Kidney (tissue), 22 donors: ENCODE measurements around the gene MED26. TPM values are rescaled to one million over a fixed set of nuclear protein-coding genes. Genes with fewer than 3 reads are reported as not detected.

ENCODE experiments used
- DNase-seq, 5 donors: peaks; one replicate each; pipeline ENCODE4 v3.0.0-alpha.2; 2013 to 2020
- FAIRE-seq: peaks from 2 replicates; lab custom pipeline; 2012; peaks lifted over from hg19 to GRCh38; lab: Jason Lieb, UNC
- H3K27ac ChIP-seq, 2 donors: one replicate each; pipeline ENCODE4 v1.7.0; 2013; ENCODE audit warnings: low read depth in 2 of 2, low read length in 2 of 2, inconsistent platforms in 1 of 2
- H3K27me3 ChIP-seq: one replicate; pipeline ENCODE4 v1.7.1; 2013; ENCODE audit warnings: low read length, inconsistent platforms; ENCODE audit not compliant: control insufficient read depth, insufficient read depth
- H3K36me3 ChIP-seq, 3 donors: one replicate each; pipeline versions ENCODE4 v1.7.0 to v1.7.1; 2013; ENCODE audit warnings: low read length in 3 of 3, control low read depth in 1 of 3, inconsistent platforms in 1 of 3; ENCODE audit not compliant: insufficient read depth in 3 of 3, control insufficient read depth in 2 of 3
- H3K4me1 ChIP-seq, 3 donors: one replicate each; pipeline versions ENCODE4 v1.7.0 to v1.7.1; 2013; ENCODE audit warnings: low read length in 3 of 3, inconsistent platforms in 1 of 3, low read depth in 1 of 3; ENCODE audit not compliant: control insufficient read depth in 2 of 3, insufficient read depth in 2 of 3
- H3K4me3 ChIP-seq, 3 donors: one replicate each; pipeline versions ENCODE4 v1.7.0 to v1.8.1; 2013; ENCODE audit warnings: low read length in 3 of 3, control low read depth in 1 of 3, inconsistent platforms in 1 of 3
- H3K9ac ChIP-seq, 3 donors: one replicate each; pipeline versions ENCODE4 v1.7.0 to v1.7.1; 2013; ENCODE audit warnings: low read length in 3 of 3, control low read depth in 1 of 3, inconsistent platforms in 1 of 3
- H3K9me3 ChIP-seq, 3 donors: one replicate each; pipeline versions ENCODE4 v1.7.0 to v1.7.1; 2013; ENCODE audit warnings: low read length in 3 of 3, control low read depth in 1 of 3, inconsistent platforms in 1 of 3; ENCODE audit not compliant: control insufficient read depth in 2 of 3, insufficient read depth in 1 of 3
- CTCF ChIP-seq: IDR thresholded peaks from 3 replicates; pipeline ENCODE4 v1.5.1; 2012; ENCODE audit warnings: mild to moderate bottlenecking, moderate library complexity, borderline replicate concordance; ENCODE audit not compliant: insufficient read depth; ENCODE audit errors: extremely low read depth
- intact Hi-C: fragments of 100-400 bp; cut with DNase I; formaldehyde crosslinking; loops from one replicate; pipeline ENCODE4 v1.11.1; 2022
- long read RNA-seq, 10 donors: library from polyadenylated mRNA in 1 of 10; unstranded in 1 of 10; transcript quantifications; one replicate each; pipeline ENCODE4 v2.0.0 and lab custom pipeline, GENCODE V29; 2021 to 2026
- polyA plus RNA-seq: library from polyadenylated mRNA; stranded (reverse); fragments of 350-450 nt; fragmentation: Illumina TruSeq; extraction: RNeasy Lipid Tissue Mini Kit (QIAGEN cat#74804); gene quantifications from one replicate; pipeline ENCODE4 v1.2.3, GENCODE V29; 2014; ENCODE audit warnings: low read depth, low replicate concordance; ENCODE audit not compliant: insufficient read depth
- total RNA-seq: library from RNA; stranded (reverse); fragmentation: NEBNext Ultra II Directional; extraction: Animal tissue kit (Norgen Biotek cat#: 25700); gene quantifications from one replicate; pipeline ENCODE4 v1.2.1, GENCODE V29; 2021
- donor health status: control.
- donor health status: control.
- donor health status: control.
- donor health status: control.
- donor health status: control.
- donor health status: DM: yes; HTN: yes; CAD: no.
- donor health status: Normal renal cell carcinoma (clear cell type).

MED26 gene, protein sequence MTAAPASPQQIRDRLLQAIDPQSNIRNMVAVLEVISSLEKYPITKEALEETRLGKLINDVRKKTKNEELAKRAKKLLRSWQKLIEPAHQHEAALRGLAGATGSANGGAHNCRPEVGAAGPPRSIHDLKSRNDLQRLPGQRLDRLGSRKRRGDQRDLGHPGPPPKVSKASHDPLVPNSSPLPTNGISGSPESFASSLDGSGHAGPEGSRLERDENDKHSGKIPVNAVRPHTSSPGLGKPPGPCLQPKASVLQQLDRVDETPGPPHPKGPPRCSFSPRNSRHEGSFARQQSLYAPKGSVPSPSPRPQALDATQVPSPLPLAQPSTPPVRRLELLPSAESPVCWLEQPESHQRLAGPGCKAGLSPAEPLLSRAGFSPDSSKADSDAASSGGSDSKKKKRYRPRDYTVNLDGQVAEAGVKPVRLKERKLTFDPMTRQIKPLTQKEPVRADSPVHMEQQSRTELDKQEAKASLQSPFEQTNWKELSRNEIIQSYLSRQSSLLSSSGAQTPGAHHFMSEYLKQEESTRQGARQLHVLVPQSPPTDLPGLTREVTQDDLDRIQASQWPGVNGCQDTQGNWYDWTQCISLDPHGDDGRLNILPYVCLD
- total RNA-seq (11.8 TPM), polyA plus RNA-seq (3.6 TPM)
- long read RNA-seq, donor 1, transcript MED26-202 (1 exons, 3,871 nt) = major isoform, 9 of 10 reads
- long read RNA-seq, donor 1, partial matches to known transcripts = 0 of 10 reads
- long read RNA-seq, donor 1, other reads (novel, unspliced or antisense) = 0 of 10 reads
- long read RNA-seq, donor 2, transcript MED26-202 (1 exons, 3,871 nt) = major isoform, 14 of 16 reads
- long read RNA-seq, donor 2, partial matches to known transcripts = 0 of 16 reads
- long read RNA-seq, donor 2, other reads (novel, unspliced or antisense) = 0 of 16 reads
- long read RNA-seq, donor 3, transcript MED26-202 (1 exons, 3,871 nt) = major isoform, 11 of 14 reads
- long read RNA-seq, donor 3, partial matches to known transcripts = 0 of 14 reads
- long read RNA-seq, donor 3, other reads (novel, unspliced or antisense) = 0 of 14 reads
- long read RNA-seq, donor 4, transcript MED26-202 (1 exons, 3,871 nt) = major isoform, 8 of 10 reads
- long read RNA-seq, donor 4, partial matches to known transcripts = 0 of 10 reads
- long read RNA-seq, donor 4, other reads (novel, unspliced or antisense) = 0 of 10 reads
- long read RNA-seq, donor 5, partial matches to known transcripts = 0 of 1 reads
- long read RNA-seq, donor 5, other reads (novel, unspliced or antisense) = 0 of 1 reads
- long read RNA-seq, donor 6, transcript MED26-202 (1 exons, 3,871 nt) = major isoform, 6 of 8 reads
- long read RNA-seq, donor 6, partial matches to known transcripts = 0 of 8 reads
- long read RNA-seq, donor 6, other reads (novel, unspliced or antisense) = 0 of 8 reads
- long read RNA-seq, donor 7, transcript MED26-202 (1 exons, 3,871 nt) = major isoform, 6 of 8 reads
- long read RNA-seq, donor 7, partial matches to known transcripts = 0 of 8 reads
- long read RNA-seq, donor 7, other reads (novel, unspliced or antisense) = 0 of 8 reads
- long read RNA-seq, donor 8, transcript MED26-202 (1 exons, 3,871 nt) = major isoform, 15 of 19 reads
- long read RNA-seq, donor 8, partial matches to known transcripts = 0 of 19 reads
- long read RNA-seq, donor 8, other reads (novel, unspliced or antisense) = 0 of 19 reads
- long read RNA-seq, donor 9, transcript MED26-202 (1 exons, 3,871 nt) = major isoform, 6 of 8 reads
- long read RNA-seq, donor 9, partial matches to known transcripts = 0 of 8 reads
- long read RNA-seq, donor 9, other reads (novel, unspliced or antisense) = 0 of 8 reads
- long read RNA-seq, donor 10, transcript MED26-202 (1 exons, 3,871 nt) = major isoform, 18 of 21 reads
- long read RNA-seq, donor 10, partial matches to known transcripts = 0 of 21 reads
- long read RNA-seq, donor 10, other reads (novel, unspliced or antisense) = 0 of 21 reads

GRCh38 chr19:16628183-16628983, at the start of gene MED26:
TSS of gene MED26 (minus strand) at chr19:16628204. CDS start at chr19:16627943, 261 bp downstream.
- Histone ChIP-seq H3K27ac (peak within 1 kb of the TSS; percentile 94 to 96), H3K9ac (peak within 1 kb of the TSS; percentile 50 to 87 (median 80)), H3K36me3 (peaks cover 2 to 16% (median 3%) of the 10 kb centered on the region in 3 donors), H3K4me1 (peaks cover 0 to 7% (median 5%) of the 10 kb centered on the region in 3 donors), H3K27me3 (no peaks in the 10 kb centered on the region), H3K4me3 (peak within 1 kb of the TSS; percentile 73 to 80 (median 78)), H3K9me3 (no peaks in the 10 kb centered on the region)
- FAIRE-seq (no peak), DNase-seq (peak; percentile 96 to 99 (median 98))
- intact Hi-C loops = no loop called here
- TF ChIP-seq CTCF = peak; percentile 10

DNA sequence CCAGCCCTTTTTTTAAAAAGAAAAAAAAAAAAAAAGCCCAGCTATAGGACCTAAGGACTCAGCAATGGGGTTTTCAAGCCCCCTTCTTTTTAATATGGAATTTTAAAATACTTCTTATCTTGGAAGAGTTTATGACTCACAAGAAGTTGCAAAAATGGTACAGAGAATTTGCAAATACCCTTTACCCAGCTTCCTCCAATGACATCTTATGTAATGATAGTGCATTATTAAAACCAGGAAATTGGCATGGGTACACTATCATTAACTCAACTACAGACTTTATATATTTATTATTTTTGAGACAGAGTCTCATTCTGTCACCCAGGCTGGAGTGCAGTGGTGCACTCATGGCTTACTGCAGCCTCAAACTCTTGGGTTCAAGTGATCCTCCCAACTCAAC, 49.1 kb upstream of the MED26 start:
- no peak for TF ChIP-seq CTCF
- intact Hi-C loops = no loop called here
- peaks cover 0 to 18% (median 8%) of the 10 kb centered on the region in 3 donors for H3K36me3 ChIP-seq
- H3K27ac ChIP-seq = no peak overlapping the region
- no peak overlapping the region for H3K9ac ChIP-seq
- H3K27me3 ChIP-seq = no peaks in the 10 kb centered on the region
- FAIRE-seq (no peak), DNase-seq (no peak)
- H3K9me3 ChIP-seq = peaks cover 0 to 6% (median 0%) of the 10 kb centered on the region in 3 donors
- no peak overlapping the region for H3K4me3 ChIP-seq
- no peaks in the 10 kb centered on the region for H3K4me1 ChIP-seq
